H1 (cell line): Measurements from ENCODE around the gene HILPDA.

Experiments used
- CBX5 ChIP-seq: fragments of 300-800, 300-1000 bp; sonication (generic); IDR thresholded peaks from 2 replicates; pipeline ENCODE4 v1.7.1; 2016; ENCODE audit warnings: antibody characterized with exemption, low read length, low read depth
- CHD1 ChIP-seq: IDR thresholded peaks from 2 replicates; pipeline ENCODE4 v1.6.1; 2012; ENCODE audit warnings: low read depth, low read length, improper control_type of control experiment
- CTCF ChIP-seq, 3 experiments: IDR thresholded peaks; 1 replicate in 2 of 3; 2 replicates in 1 of 3; pipeline versions ENCODE4 v1.5.1 to v1.6.1; 2011; ENCODE audit warnings: low read length in 3 of 3, mild to moderate bottlenecking in 3 of 3, inconsistent platforms in 2 of 3, low read depth in 1 of 3, moderate library complexity in 1 of 3; ENCODE audit not compliant: insufficient read depth in 1 of 3; ENCODE audit errors: control extremely low read depth in 1 of 3
- EP300 ChIP-seq, 2 experiments: IDR thresholded peaks; 1 replicate in 1 of 2; 2 replicates in 1 of 2; pipeline ENCODE4 v1.6.1; 2011 to 2012; ENCODE audit warnings: low read depth in 2 of 2, low read length in 2 of 2, mild to moderate bottlenecking in 2 of 2, borderline replicate concordance in 1 of 2, inconsistent platforms in 1 of 2, moderate library complexity in 1 of 2
- GABPA ChIP-seq: IDR thresholded peaks from 2 replicates; pipeline ENCODE4 v1.6.1; 2011; ENCODE audit warnings: mild to moderate bottlenecking, low read length, moderate library complexity, borderline replicate concordance; ENCODE audit not compliant: insufficient read depth
- POLR2A ChIP-seq, 2 experiments: IDR thresholded peaks; 1 replicate in 1 of 2; 2 replicates in 1 of 2; pipeline ENCODE4 v1.6.1; 2011; ENCODE audit warnings: low read depth in 2 of 2, low read length in 2 of 2, mild to moderate bottlenecking in 2 of 2; ENCODE audit errors: control extremely low read depth in 1 of 2
- SIN3A ChIP-seq, 2 experiments: IDR thresholded peaks in 1 of 2; conservative IDR thresholded peaks in 1 of 2; 2 replicates each; pipeline ENCODE4 v1.6.1; 2011 to 2012; ENCODE audit warnings: low read length in 2 of 2, improper control_type of control experiment in 1 of 2, low read depth in 1 of 2, mild to moderate bottlenecking in 1 of 2
- SIX5 ChIP-seq: IDR thresholded peaks from 2 replicates; pipeline ENCODE4 v1.6.1; 2011; ENCODE audit warnings: mild to moderate bottlenecking, low read depth, low read length
- SP1 ChIP-seq: IDR thresholded peaks from 2 replicates; pipeline ENCODE4 v1.6.1; 2011; ENCODE audit warnings: low read depth, low read length
- TAF1 ChIP-seq: IDR thresholded peaks from 2 replicates; pipeline ENCODE4 v1.6.1; 2011; ENCODE audit warnings: mild to moderate bottlenecking, low read depth, low read length

- 0 out of 4 replicates have a peak, but pooled peaks of 1 of the 3 experiments have one; percentile 12 for TF ChIP-seq CTCF (IDR thresholded peaks at IDR 0.05; ENCODE audit: control extremely low read depth in 1 of 3, insufficient read depth in 1 of 3, low read depth in 1 of 3, low read length in 3 of 3)
- TF ChIP-seq CHD1 = no peak
- no peak for TF ChIP-seq EP300 (IDR thresholded peaks at IDR 0.05; ENCODE audit: borderline replicate concordance in 1 of 2, low read depth in 2 of 2, low read length in 2 of 2)
- no peak for TF ChIP-seq SIN3A (conservative IDR thresholded peaks at IDR 0.05 in 1 of 2, IDR thresholded peaks at IDR 0.05 in 1 of 2; ENCODE audit: low read depth in 1 of 2, low read length in 2 of 2)
- no peak for TF ChIP-seq TAF1
- no peak for TF ChIP-seq SP1
- TF ChIP-seq POLR2A (IDR thresholded peaks at IDR 0.05; ENCODE audit: control extremely low read depth in 1 of 2, low read depth in 2 of 2, low read length in 2 of 2) = no peak
- no peak for TF ChIP-seq SIX5
- no peak for TF ChIP-seq CBX5
- TF ChIP-seq GABPA = no peak
Observed at GRCh38 chr7:128430207-128430606, 25.5 kb upstream of the HILPDA start.
